K562 (cell line): ENCODE measurements around the gene LPXN. TPM values are rescaled to one million over a fixed set of nuclear protein-coding genes. Genes with fewer than 3 reads are reported as not detected.

Experiments
- JUND ChIP-seq, 2 experiments: IDR thresholded peaks; 2 replicates in 1 of 2; 3 replicates in 1 of 2; pipeline ENCODE4 v1.6.1; 2011; ENCODE audit warnings: borderline replicate concordance in 2 of 2, low read depth in 2 of 2, low read length in 2 of 2, improper control_type of control experiment in 1 of 2, missing biosample characterization in 1 of 2, missing genetic modification characterization in 1 of 2, missing genetic modification reagents in 1 of 2
- RBFOX2 ChIP-seq: fragments of 200-400 bp; formaldehyde crosslinking; IDR thresholded peaks from 2 replicates; pipeline ENCODE4 v1.6.1; 2017; ENCODE audit warnings: low read depth, mild to moderate bottlenecking, low read length, moderate library complexity
- SRSF3 ChIP-seq: fragments of 200-400 bp; formaldehyde crosslinking; IDR thresholded peaks from 2 replicates; pipeline ENCODE4 v1.6.1; 2016; ENCODE audit warnings: mild to moderate bottlenecking, low read length, moderate library complexity; ENCODE audit not compliant: insufficient read depth
- polyA plus RNA-seq, 8 experiments: library from polyadenylated mRNA; depleted of rRNA in 4 of 8; stranded (reverse) in 5 of 8; unstranded in 3 of 8; fragments of >200 nt; fragmentation: Nextera tagmentation in 2 of 8; fragmentation: Illumina TruSeq in 1 of 8; extraction: Ambion mirVana in 2 of 8; extraction: Trizol in 1 of 8; gene quantifications; 2 replicates each; pipeline versions ENCODE4 v1.2.1 to v1.2.3, GENCODE V29; 2011 to 2014; ENCODE audit warnings: inconsistent platforms in 1 of 8, missing spikeins in 1 of 8
- total RNA-seq, 7 experiments: library from RNA; depleted of rRNA in 6 of 7; stranded (reverse); fragments of >200 nt in 6 of 7; fragmentation: Illumina TruSeq in 2 of 7; extraction: Trizol in 2 of 7; gene quantifications; 2 replicates each; pipeline versions ENCODE4 v1.2.1 to v1.2.3, GENCODE V29; 2011 to 2021; ENCODE audit warnings: low replicate concordance in 1 of 7
- TF ChIP-seq, protein P1 (sequence below): fragments of 450-650 bp; IDR thresholded peaks from 2 replicates; pipeline ENCODE4 v1.6.1; 2016; ENCODE audit warnings: mild to moderate bottlenecking, moderate library complexity
- TF ChIP-seq, protein P2 (sequence below): sonication (generic); formaldehyde crosslinking; IDR thresholded peaks from 2 replicates; pipeline ENCODE4 v1.8.0; 2022; ENCODE audit warnings: mild to moderate bottlenecking, missing genetic modification reagents
- TF ChIP-seq, protein P3 (sequence below): sonication (generic); formaldehyde crosslinking; IDR thresholded peaks from 2 replicates; pipeline ENCODE4 v1.9.0; 2022; ENCODE audit warnings: mild to moderate bottlenecking, missing genetic modification reagents
- TF ChIP-seq, protein P4 (sequence below): fragments of 200-800 bp; sonication (Bioruptor generic); IDR thresholded peaks from 2 replicates; pipeline ENCODE4 v1.6.1; 2017; ENCODE audit warnings: missing genetic modification characterization, missing compliant biosample characterization

LPXN gene
- total and polyA plus RNA-seq, 9 of the 15 experiments (the other 6 are each of a cell fraction or from before 2014, with no cell fraction given), result 0.73 to 3.1 (median 2.0) TPM

DNA sequence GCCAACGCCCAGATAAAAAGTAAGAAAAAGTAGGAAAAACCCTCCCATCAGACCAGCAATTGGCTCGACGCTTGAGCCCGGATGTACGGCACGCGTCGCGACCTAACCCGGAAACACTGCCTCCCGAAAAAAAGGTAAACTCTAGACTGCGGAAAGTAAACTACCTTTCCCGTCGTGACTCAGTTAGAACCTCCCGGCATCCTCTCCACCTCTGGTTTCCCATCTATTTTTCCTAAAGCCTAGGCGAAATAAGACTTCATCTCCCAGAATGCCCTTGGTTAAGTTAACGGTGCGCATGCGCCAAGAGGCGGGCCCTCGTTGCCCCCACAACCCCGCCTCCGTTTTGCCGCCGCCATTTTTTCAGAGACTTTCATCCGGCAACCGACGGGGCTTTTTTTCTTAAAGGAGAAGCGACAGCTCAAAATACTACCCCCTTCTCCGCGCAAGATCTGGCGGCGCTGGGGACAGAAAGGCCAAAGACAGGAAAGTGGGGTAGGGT lies 2.5 kb upstream of the LPXN start (continued):
- TF ChIP-seq, protein P1, sequence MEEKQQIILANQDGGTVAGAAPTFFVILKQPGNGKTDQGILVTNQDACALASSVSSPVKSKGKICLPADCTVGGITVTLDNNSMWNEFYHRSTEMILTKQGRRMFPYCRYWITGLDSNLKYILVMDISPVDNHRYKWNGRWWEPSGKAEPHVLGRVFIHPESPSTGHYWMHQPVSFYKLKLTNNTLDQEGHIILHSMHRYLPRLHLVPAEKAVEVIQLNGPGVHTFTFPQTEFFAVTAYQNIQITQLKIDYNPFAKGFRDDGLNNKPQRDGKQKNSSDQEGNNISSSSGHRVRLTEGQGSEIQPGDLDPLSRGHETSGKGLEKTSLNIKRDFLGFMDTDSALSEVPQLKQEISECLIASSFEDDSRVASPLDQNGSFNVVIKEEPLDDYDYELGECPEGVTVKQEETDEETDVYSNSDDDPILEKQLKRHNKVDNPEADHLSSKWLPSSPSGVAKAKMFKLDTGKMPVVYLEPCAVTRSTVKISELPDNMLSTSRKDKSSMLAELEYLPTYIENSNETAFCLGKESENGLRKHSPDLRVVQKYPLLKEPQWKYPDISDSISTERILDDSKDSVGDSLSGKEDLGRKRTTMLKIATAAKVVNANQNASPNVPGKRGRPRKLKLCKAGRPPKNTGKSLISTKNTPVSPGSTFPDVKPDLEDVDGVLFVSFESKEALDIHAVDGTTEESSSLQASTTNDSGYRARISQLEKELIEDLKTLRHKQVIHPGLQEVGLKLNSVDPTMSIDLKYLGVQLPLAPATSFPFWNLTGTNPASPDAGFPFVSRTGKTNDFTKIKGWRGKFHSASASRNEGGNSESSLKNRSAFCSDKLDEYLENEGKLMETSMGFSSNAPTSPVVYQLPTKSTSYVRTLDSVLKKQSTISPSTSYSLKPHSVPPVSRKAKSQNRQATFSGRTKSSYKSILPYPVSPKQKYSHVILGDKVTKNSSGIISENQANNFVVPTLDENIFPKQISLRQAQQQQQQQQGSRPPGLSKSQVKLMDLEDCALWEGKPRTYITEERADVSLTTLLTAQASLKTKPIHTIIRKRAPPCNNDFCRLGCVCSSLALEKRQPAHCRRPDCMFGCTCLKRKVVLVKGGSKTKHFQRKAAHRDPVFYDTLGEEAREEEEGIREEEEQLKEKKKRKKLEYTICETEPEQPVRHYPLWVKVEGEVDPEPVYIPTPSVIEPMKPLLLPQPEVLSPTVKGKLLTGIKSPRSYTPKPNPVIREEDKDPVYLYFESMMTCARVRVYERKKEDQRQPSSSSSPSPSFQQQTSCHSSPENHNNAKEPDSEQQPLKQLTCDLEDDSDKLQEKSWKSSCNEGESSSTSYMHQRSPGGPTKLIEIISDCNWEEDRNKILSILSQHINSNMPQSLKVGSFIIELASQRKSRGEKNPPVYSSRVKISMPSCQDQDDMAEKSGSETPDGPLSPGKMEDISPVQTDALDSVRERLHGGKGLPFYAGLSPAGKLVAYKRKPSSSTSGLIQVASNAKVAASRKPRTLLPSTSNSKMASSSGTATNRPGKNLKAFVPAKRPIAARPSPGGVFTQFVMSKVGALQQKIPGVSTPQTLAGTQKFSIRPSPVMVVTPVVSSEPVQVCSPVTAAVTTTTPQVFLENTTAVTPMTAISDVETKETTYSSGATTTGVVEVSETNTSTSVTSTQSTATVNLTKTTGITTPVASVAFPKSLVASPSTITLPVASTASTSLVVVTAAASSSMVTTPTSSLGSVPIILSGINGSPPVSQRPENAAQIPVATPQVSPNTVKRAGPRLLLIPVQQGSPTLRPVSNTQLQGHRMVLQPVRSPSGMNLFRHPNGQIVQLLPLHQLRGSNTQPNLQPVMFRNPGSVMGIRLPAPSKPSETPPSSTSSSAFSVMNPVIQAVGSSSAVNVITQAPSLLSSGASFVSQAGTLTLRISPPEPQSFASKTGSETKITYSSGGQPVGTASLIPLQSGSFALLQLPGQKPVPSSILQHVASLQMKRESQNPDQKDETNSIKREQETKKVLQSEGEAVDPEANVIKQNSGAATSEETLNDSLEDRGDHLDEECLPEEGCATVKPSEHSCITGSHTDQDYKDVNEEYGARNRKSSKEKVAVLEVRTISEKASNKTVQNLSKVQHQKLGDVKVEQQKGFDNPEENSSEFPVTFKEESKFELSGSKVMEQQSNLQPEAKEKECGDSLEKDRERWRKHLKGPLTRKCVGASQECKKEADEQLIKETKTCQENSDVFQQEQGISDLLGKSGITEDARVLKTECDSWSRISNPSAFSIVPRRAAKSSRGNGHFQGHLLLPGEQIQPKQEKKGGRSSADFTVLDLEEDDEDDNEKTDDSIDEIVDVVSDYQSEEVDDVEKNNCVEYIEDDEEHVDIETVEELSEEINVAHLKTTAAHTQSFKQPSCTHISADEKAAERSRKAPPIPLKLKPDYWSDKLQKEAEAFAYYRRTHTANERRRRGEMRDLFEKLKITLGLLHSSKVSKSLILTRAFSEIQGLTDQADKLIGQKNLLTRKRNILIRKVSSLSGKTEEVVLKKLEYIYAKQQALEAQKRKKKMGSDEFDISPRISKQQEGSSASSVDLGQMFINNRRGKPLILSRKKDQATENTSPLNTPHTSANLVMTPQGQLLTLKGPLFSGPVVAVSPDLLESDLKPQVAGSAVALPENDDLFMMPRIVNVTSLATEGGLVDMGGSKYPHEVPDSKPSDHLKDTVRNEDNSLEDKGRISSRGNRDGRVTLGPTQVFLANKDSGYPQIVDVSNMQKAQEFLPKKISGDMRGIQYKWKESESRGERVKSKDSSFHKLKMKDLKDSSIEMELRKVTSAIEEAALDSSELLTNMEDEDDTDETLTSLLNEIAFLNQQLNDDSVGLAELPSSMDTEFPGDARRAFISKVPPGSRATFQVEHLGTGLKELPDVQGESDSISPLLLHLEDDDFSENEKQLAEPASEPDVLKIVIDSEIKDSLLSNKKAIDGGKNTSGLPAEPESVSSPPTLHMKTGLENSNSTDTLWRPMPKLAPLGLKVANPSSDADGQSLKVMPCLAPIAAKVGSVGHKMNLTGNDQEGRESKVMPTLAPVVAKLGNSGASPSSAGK, result no peak
- TF ChIP-seq, protein P2, sequence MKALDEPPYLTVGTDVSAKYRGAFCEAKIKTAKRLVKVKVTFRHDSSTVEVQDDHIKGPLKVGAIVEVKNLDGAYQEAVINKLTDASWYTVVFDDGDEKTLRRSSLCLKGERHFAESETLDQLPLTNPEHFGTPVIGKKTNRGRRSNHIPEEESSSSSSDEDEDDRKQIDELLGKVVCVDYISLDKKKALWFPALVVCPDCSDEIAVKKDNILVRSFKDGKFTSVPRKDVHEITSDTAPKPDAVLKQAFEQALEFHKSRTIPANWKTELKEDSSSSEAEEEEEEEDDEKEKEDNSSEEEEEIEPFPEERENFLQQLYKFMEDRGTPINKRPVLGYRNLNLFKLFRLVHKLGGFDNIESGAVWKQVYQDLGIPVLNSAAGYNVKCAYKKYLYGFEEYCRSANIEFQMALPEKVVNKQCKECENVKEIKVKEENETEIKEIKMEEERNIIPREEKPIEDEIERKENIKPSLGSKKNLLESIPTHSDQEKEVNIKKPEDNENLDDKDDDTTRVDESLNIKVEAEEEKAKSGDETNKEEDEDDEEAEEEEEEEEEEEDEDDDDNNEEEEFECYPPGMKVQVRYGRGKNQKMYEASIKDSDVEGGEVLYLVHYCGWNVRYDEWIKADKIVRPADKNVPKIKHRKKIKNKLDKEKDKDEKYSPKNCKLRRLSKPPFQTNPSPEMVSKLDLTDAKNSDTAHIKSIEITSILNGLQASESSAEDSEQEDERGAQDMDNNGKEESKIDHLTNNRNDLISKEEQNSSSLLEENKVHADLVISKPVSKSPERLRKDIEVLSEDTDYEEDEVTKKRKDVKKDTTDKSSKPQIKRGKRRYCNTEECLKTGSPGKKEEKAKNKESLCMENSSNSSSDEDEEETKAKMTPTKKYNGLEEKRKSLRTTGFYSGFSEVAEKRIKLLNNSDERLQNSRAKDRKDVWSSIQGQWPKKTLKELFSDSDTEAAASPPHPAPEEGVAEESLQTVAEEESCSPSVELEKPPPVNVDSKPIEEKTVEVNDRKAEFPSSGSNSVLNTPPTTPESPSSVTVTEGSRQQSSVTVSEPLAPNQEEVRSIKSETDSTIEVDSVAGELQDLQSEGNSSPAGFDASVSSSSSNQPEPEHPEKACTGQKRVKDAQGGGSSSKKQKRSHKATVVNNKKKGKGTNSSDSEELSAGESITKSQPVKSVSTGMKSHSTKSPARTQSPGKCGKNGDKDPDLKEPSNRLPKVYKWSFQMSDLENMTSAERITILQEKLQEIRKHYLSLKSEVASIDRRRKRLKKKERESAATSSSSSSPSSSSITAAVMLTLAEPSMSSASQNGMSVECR, result peak; percentile 50; the same call in 1 of the 2 replicates
- TF ChIP-seq, protein P3, sequence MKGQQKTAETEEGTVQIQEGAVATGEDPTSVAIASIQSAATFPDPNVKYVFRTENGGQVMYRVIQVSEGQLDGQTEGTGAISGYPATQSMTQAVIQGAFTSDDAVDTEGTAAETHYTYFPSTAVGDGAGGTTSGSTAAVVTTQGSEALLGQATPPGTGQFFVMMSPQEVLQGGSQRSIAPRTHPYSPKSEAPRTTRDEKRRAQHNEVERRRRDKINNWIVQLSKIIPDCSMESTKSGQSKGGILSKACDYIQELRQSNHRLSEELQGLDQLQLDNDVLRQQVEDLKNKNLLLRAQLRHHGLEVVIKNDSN (CRISPR knock-in tag), result no peak
- TF ChIP-seq, protein P4, sequence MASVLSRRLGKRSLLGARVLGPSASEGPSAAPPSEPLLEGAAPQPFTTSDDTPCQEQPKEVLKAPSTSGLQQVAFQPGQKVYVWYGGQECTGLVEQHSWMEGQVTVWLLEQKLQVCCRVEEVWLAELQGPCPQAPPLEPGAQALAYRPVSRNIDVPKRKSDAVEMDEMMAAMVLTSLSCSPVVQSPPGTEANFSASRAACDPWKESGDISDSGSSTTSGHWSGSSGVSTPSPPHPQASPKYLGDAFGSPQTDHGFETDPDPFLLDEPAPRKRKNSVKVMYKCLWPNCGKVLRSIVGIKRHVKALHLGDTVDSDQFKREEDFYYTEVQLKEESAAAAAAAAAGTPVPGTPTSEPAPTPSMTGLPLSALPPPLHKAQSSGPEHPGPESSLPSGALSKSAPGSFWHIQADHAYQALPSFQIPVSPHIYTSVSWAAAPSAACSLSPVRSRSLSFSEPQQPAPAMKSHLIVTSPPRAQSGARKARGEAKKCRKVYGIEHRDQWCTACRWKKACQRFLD, result peak; percentile 78; the same call in 1 of the 2 replicates
- TF ChIP-seq RBFOX2 (peak; percentile 75), SRSF3 (0 out of 2 replicates have a peak, but pooled peaks have one; percentile 89), JUND (IDR thresholded peaks at IDR 0.05; ENCODE audit: borderline replicate concordance, low read depth, low read length) (no peak), JUND (tag; IDR thresholded peaks at IDR 0.05; ENCODE audit: borderline replicate concordance, low read depth, low read length) (peak; percentile 46; the same call in 1 of the 3 replicates)
